GM23338 (cell line): ENCODE results near the gene C16orf86. TPM values are rescaled to one million over a fixed set of nuclear protein-coding genes. Genes with fewer than 3 reads are reported as not detected.

ENCODE experiments used
- ATAC-seq: fragments of 200-7000 bp; cut with Tn5 transposase; 3 replicates; pipeline ENCODE4 v1.9.1; 2020
- DNase-seq: peaks from one replicate; pipeline ENCODE4 v3.0.0-alpha.2; 2015; ENCODE audit warnings: low spot score
- H2AFZ ChIP-seq: fragments of 200-600 bp; sonication (generic); 2 replicates; pipeline ENCODE4 v1.8.0; 2016; ENCODE audit warnings: antibody characterized with exemption, mild to moderate bottlenecking, moderate library complexity
- H3F3A ChIP-seq: fragments of 200-600 bp; sonication (generic); replicated peaks from 2 replicates; pipeline ENCODE4 v1.8.0; 2017; ENCODE audit warnings: antibody characterized with exemption, mixed run types, low read depth
- H3K27ac ChIP-seq: fragments of 200-600 bp; sonication (generic); 2 replicates; pipeline ENCODE4 v1.6.1; 2016; ENCODE audit warnings: low read depth
- H3K27me3 ChIP-seq: fragments of 200-600 bp; sonication (generic); 2 replicates; pipeline ENCODE4 v1.8.0; 2016; ENCODE audit warnings: mild to moderate bottlenecking, mixed run types, moderate library complexity; ENCODE audit not compliant: insufficient read depth
- H3K36me3 ChIP-seq: fragments of 200-600 bp; sonication (generic); 2 replicates; pipeline ENCODE4 v1.8.0; 2016; ENCODE audit warnings: mild to moderate bottlenecking; ENCODE audit not compliant: insufficient read depth
- H3K4me1 ChIP-seq: fragments of 200-600 bp; sonication (generic); 2 replicates; pipeline ENCODE4 v1.8.0; 2016; ENCODE audit warnings: mild to moderate bottlenecking, moderate library complexity; ENCODE audit not compliant: insufficient read depth
- H3K4me2 ChIP-seq: fragments of 200-600 bp; sonication (generic); 2 replicates; pipeline ENCODE4 v1.7.1; 2017; ENCODE audit warnings: mixed run types
- H3K4me3 ChIP-seq: fragments of 200-600 bp; sonication (generic); 2 replicates; pipeline ENCODE4 v1.6.1; 2016; ENCODE audit warnings: mixed run types
- H3K79me2 ChIP-seq: fragments of 200-600 bp; sonication (generic); replicated peaks from 2 replicates; pipeline ENCODE4 v1.8.0; 2017; ENCODE audit warnings: mild to moderate bottlenecking; ENCODE audit not compliant: insufficient read depth
- H3K9me2 ChIP-seq: fragments of 200-600 bp; sonication (generic); 2 replicates; pipeline ENCODE4 v1.8.0; 2017; ENCODE audit not compliant: insufficient read depth
- H4K20me1 ChIP-seq: fragments of 200-600 bp; sonication (generic); replicated peaks from 2 replicates; pipeline ENCODE4 v1.8.0; 2017; ENCODE audit warnings: mild to moderate bottlenecking; ENCODE audit not compliant: insufficient read depth
- H3K27ac Mint-ChIP-seq: 2 replicates; pipeline ENCODE4 v1.8.0; 2020; ENCODE audit warnings: inconsistent platforms, mild to moderate bottlenecking, moderate library complexity, mixed read lengths
- H3K27me3 Mint-ChIP-seq: 3 replicates; pipeline ENCODE4 v1.8.0; 2022; ENCODE audit warnings: low read depth, mild to moderate bottlenecking, moderate library complexity, mixed read lengths, inconsistent platforms; ENCODE audit not compliant: insufficient read depth, poor library complexity
- H3K36me3 Mint-ChIP-seq: 3 replicates; pipeline ENCODE4 v1.8.0; 2021; ENCODE audit warnings: low read depth, mild to moderate bottlenecking, inconsistent platforms, moderate library complexity, mixed read lengths
- H3K4me1 Mint-ChIP-seq: 3 replicates; pipeline ENCODE4 v1.8.0; 2020; ENCODE audit warnings: mild to moderate bottlenecking, inconsistent platforms, mixed read lengths
- H3K4me3 Mint-ChIP-seq: 3 replicates; pipeline ENCODE4 v1.8.0; 2021; ENCODE audit warnings: moderate library complexity, mild to moderate bottlenecking, inconsistent platforms, mixed read lengths
- H3K9me3 Mint-ChIP-seq: 3 replicates; pipeline ENCODE4 v1.8.0; 2020; ENCODE audit warnings: moderate library complexity, mild to moderate bottlenecking, inconsistent platforms, mixed read lengths
- CREB1 ChIP-seq: fragments of 250-450 bp; sonication (Bioruptor Pico); IDR thresholded peaks from 2 replicates; pipeline ENCODE4 v1.5.0; 2020; ENCODE audit warnings: low read depth, mild to moderate bottlenecking, moderate library complexity
- EZH2 ChIP-seq: fragments of 200-600 bp; sonication (generic); IDR thresholded peaks from one replicate; pipeline ENCODE4 v1.8.0; 2017; ENCODE audit warnings: antibody characterized with exemption, mild to moderate bottlenecking, low read depth; ENCODE audit not compliant: unreplicated experiment
- EZH2phosphoT487 ChIP-seq: fragments of 200-600 bp; sonication (generic); IDR thresholded peaks from one replicate; pipeline ENCODE4 v1.8.1; 2018; ENCODE audit warnings: antibody characterized with exemption; ENCODE audit not compliant: unreplicated experiment
- JUNB ChIP-seq: IDR thresholded peaks from one replicate; pipeline ENCODE4 v1.6.1; 2016; ENCODE audit warnings: antibody characterized with exemption; ENCODE audit not compliant: unreplicated experiment
- NANOG ChIP-seq: IDR thresholded peaks from 2 replicates; pipeline ENCODE4 v1.6.1; 2016; ENCODE audit warnings: antibody characterized with exemption, borderline replicate concordance
- ZNF331 ChIP-seq: fragments of 250-450 bp; sonication (Bioruptor Pico); IDR thresholded peaks from 2 replicates; pipeline ENCODE4 v1.5.0; 2020; ENCODE audit warnings: low read depth, mild to moderate bottlenecking, moderate library complexity
- polyA plus RNA-seq: library from polyadenylated mRNA; unstranded; fragments of >200 nt; fragmentation: Nextera tagmentation; extraction: Ambion mirVana; gene quantifications from 2 replicates; pipeline ENCODE4 v1.2.1, GENCODE V29; 2016
- total RNA-seq: library from RNA; depleted of rRNA; stranded (reverse); fragments of >200 nt; shearing (Covaris generic); gene quantifications from 2 replicates; pipeline ENCODE4 v1.2.3, GENCODE V29; 2014
- TF ChIP-seq, protein P1 (sequence below): fragments of 250-450 bp; sonication (Bioruptor Pico); IDR thresholded peaks from 2 replicates; pipeline ENCODE4 v1.5.0; 2020; ENCODE audit warnings: mild to moderate bottlenecking, moderate library complexity
- TF ChIP-seq, protein P2 (sequence below): IDR thresholded peaks from one replicate; pipeline ENCODE4 v1.6.1; 2018; ENCODE audit warnings: antibody characterized with exemption; ENCODE audit not compliant: unreplicated experiment
- TF ChIP-seq, protein P3 (sequence below): IDR thresholded peaks from 2 replicates; pipeline ENCODE4 v1.6.1; 2016; ENCODE audit warnings: antibody characterized with exemption

The C16orf86 gene
- total and polyA plus RNA-seq, 2 experiments from 2014 or later, result 0.87 to 1.1 TPM

DNA sequence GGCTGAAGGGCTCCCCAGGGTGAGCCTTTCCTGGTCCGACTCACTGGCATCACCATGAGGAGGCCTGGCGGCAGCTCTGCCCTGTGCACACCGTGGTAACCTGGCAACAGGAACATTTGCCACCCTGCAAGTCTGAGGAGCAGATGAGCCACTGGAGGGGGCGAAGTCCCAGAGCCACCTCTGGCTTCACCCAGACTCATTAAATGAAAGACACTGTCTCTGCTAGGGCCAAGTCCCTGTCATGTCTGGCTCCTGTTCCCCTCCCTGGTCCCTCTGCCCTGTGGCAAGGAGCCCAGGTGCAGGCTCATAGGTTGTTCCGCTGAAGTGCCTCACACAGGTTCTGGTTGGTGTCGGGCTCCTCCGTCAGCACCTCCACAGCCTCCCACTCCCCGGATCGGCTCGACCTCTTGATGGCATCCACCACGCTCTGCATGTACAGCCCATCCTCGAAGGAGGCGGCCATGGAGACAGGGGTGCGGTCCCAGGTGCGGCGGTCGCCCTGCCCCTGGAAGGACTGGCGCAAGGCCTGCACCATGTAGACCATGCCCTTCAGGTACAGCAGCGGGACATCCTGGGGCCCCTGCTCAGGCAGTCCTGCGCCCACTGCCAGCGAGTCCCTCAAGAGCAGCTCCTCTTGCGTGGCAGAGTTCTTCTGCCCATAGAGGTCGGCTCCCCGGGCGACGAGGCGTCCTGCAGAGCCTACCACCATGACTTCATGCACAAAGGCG, 8.4 kb downstream of the C16orf86 start:
- DNase-seq, result no peak
- H3K27ac ChIP-seq, result no peak overlapping the region
- 0 out of 3 replicates have a peak, but pooled peaks cover 3% of the 10 kb centered on the region for H3K4me1 Mint-ChIP-seq

More for the DNA sequence above, 8.4 kb downstream of the C16orf86 start:
- ATAC-seq, result no peak
- Mint-ChIP-seq H3K4me3 (no peak overlapping the region), H3K9me3 (no peaks in the 10 kb centered on the region), H3K36me3 (no peaks in the 10 kb centered on the region), H3K27ac (no peak overlapping the region), H3K27me3 (peaks cover 17% of the 10 kb centered on the region)
- no peak overlapping the region for H2AFZ ChIP-seq
- no peak overlapping the region for H3K4me3 ChIP-seq
- no peaks in the 10 kb centered on the region for H3K4me1 ChIP-seq
- H4K20me1 ChIP-seq, result no peaks in the 10 kb centered on the region; the same call in 1 of the 2 replicates
- 0 out of 2 replicates have a peak, but pooled peaks cover 4% of the 10 kb centered on the region for H3F3A ChIP-seq
- H3K79me2 ChIP-seq, result no peaks in the 10 kb centered on the region
- no peaks in the 10 kb centered on the region for H3K27me3 ChIP-seq
- H3K9me2 ChIP-seq, result no peaks in the 10 kb centered on the region
- TF ChIP-seq ZNF331 (no peak), NANOG (no peak), CREB1 (CRISPR knock-in tag) (no peak), JUNB (no peak), EZH2 (no peak), EZH2phosphoT487 (no peak)
- TF ChIP-seq, protein P1, sequence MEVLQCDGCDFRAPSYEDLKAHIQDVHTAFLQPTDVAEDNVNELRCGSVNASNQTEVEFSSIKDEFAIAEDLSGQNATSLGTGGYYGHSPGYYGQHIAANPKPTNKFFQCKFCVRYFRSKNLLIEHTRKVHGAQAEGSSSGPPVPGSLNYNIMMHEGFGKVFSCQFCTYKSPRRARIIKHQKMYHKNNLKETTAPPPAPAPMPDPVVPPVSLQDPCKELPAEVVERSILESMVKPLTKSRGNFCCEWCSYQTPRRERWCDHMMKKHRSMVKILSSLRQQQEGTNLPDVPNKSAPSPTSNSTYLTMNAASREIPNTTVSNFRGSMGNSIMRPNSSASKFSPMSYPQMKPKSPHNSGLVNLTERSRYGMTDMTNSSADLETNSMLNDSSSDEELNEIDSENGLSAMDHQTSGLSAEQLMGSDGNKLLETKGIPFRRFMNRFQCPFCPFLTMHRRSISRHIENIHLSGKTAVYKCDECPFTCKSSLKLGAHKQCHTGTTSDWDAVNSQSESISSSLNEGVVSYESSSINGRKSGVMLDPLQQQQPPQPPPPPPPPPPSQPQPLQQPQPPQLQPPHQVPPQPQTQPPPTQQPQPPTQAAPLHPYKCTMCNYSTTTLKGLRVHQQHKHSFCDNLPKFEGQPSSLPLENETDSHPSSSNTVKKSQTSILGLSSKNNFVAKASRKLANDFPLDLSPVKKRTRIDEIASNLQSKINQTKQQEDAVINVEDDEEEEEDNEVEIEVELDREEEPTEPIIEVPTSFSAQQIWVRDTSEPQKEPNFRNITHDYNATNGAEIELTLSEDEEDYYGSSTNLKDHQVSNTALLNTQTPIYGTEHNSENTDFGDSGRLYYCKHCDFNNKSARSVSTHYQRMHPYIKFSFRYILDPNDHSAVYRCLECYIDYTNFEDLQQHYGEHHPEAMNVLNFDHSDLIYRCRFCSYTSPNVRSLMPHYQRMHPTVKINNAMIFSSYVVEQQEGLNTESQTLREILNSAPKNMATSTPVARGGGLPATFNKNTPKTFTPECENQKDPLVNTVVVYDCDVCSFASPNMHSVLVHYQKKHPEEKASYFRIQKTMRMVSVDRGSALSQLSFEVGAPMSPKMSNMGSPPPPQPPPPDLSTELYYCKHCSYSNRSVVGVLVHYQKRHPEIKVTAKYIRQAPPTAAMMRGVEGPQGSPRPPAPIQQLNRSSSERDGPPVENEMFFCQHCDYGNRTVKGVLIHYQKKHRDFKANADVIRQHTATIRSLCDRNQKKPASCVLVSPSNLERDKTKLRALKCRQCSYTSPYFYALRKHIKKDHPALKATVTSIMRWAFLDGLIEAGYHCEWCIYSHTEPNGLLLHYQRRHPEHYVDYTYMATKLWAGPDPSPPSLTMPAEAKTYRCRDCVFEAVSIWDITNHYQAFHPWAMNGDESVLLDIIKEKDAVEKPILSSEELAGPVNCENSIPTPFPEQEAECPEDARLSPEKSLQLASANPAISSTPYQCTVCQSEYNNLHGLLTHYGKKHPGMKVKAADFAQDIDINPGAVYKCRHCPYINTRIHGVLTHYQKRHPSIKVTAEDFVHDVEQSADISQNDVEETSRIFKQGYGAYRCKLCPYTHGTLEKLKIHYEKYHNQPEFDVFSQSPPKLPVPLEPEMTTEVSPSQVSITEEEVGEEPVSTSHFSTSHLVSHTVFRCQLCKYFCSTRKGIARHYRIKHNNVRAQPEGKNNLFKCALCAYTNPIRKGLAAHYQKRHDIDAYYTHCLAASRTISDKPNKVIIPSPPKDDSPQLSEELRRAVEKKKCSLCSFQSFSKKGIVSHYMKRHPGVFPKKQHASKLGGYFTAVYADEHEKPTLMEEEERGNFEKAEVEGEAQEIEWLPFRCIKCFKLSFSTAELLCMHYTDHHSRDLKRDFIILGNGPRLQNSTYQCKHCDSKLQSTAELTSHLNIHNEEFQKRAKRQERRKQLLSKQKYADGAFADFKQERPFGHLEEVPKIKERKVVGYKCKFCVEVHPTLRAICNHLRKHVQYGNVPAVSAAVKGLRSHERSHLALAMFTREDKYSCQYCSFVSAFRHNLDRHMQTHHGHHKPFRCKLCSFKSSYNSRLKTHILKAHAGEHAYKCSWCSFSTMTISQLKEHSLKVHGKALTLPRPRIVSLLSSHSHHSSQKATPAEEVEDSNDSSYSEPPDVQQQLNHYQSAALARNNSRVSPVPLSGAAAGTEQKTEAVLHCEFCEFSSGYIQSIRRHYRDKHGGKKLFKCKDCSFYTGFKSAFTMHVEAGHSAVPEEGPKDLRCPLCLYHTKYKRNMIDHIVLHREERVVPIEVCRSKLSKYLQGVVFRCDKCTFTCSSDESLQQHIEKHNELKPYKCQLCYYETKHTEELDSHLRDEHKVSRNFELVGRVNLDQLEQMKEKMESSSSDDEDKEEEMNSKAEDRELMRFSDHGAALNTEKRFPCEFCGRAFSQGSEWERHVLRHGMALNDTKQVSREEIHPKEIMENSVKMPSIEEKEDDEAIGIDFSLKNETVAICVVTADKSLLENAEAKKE (CRISPR knock-in tag), result no peak
- TF ChIP-seq, protein P2, sequence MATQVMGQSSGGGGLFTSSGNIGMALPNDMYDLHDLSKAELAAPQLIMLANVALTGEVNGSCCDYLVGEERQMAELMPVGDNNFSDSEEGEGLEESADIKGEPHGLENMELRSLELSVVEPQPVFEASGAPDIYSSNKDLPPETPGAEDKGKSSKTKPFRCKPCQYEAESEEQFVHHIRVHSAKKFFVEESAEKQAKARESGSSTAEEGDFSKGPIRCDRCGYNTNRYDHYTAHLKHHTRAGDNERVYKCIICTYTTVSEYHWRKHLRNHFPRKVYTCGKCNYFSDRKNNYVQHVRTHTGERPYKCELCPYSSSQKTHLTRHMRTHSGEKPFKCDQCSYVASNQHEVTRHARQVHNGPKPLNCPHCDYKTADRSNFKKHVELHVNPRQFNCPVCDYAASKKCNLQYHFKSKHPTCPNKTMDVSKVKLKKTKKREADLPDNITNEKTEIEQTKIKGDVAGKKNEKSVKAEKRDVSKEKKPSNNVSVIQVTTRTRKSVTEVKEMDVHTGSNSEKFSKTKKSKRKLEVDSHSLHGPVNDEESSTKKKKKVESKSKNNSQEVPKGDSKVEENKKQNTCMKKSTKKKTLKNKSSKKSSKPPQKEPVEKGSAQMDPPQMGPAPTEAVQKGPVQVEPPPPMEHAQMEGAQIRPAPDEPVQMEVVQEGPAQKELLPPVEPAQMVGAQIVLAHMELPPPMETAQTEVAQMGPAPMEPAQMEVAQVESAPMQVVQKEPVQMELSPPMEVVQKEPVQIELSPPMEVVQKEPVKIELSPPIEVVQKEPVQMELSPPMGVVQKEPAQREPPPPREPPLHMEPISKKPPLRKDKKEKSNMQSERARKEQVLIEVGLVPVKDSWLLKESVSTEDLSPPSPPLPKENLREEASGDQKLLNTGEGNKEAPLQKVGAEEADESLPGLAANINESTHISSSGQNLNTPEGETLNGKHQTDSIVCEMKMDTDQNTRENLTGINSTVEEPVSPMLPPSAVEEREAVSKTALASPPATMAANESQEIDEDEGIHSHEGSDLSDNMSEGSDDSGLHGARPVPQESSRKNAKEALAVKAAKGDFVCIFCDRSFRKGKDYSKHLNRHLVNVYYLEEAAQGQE, result no peak
- TF ChIP-seq, protein P3, sequence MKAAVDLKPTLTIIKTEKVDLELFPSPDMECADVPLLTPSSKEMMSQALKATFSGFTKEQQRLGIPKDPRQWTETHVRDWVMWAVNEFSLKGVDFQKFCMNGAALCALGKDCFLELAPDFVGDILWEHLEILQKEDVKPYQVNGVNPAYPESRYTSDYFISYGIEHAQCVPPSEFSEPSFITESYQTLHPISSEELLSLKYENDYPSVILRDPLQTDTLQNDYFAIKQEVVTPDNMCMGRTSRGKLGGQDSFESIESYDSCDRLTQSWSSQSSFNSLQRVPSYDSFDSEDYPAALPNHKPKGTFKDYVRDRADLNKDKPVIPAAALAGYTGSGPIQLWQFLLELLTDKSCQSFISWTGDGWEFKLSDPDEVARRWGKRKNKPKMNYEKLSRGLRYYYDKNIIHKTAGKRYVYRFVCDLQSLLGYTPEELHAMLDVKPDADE, result no peak
- no peaks in the 10 kb centered on the region for H3K36me3 ChIP-seq
- H3K4me2 ChIP-seq, result no peak overlapping the region
